DMS53 treated with DMSO at 0.1 percent for 48 hours (cell line): Measurements from ENCODE around the gene AHRR.

ENCODE experiments used
- DNase-seq: peaks from one replicate; lab custom pipeline; 2025; ENCODE audit not compliant: unreplicated experiment; lab: John Stamatoyannopoulos, UW

AHRR gene

GRCh38 chr5:425714-426113 is 104.2 kb downstream of the AHRR start:
- no peak for DNase-seq

GRCh38 chr5:426392-426976 is 105.0 kb downstream of the AHRR start:
- no peak for DNase-seq

GRCh38 chr5:427415-428087 is 106.0 kb downstream of the AHRR start:
- DNase-seq, result no peak

- DNase-seq, result no peak
Observed at GRCh38 chr5:428219-428618, 106.7 kb downstream of the AHRR start.

- DNase-seq, result no peak
Observed at GRCh38 chr5:428754-429452, 107.4 kb downstream of the AHRR start.

GRCh38 chr5:429453-430188 is 108.1 kb downstream of the AHRR start:
- DNase-seq, result no peak

GRCh38 chr5:430214-430925 is 108.9 kb downstream of the AHRR start:
- no peak for DNase-seq

GRCh38 chr5:431001-431710 is 109.6 kb downstream of the AHRR start:
- DNase-seq, result peak; percentile 16

GRCh38 chr5:431711-432050 is 110.2 kb downstream of the AHRR start:
- no peak for DNase-seq

- DNase-seq, result no peak
Observed at GRCh38 chr5:432201-432927, 110.8 kb downstream of the AHRR start.

- DNase-seq, result no peak
Observed at GRCh38 chr5:432928-433791, 111.6 kb downstream of the AHRR start.

- no peak for DNase-seq
Observed at GRCh38 chr5:433836-434235, 112.3 kb downstream of the AHRR start.

- no peak for DNase-seq
Observed at GRCh38 chr5:434443-435146, 113.1 kb downstream of the AHRR start.

GRCh38 chr5:435156-435790 is 113.8 kb downstream of the AHRR start:
- DNase-seq, result no peak

GRCh38 chr5:435961-436640 is 114.6 kb downstream of the AHRR start:
- peak; percentile 30 for DNase-seq

GRCh38 chr5:436641-436975 is 115.1 kb downstream of the AHRR start:
- no peak for DNase-seq

- no peak for DNase-seq
Observed at GRCh38 chr5:437281-437771, 115.8 kb downstream of the AHRR start.
